ENCODE measurements around the gene PFKFB4. TPM values are rescaled to one million over a fixed set of nuclear protein-coding genes. Genes with fewer than 3 reads are reported as not detected.

The PFKFB4 gene
- total and polyA plus RNA-seq, 10 of the 15 experiments (the other 5 are each of a cell fraction or from before 2014, with no cell fraction given): 0.37 to 89.1 (median 5.2) TPM

DNA sequence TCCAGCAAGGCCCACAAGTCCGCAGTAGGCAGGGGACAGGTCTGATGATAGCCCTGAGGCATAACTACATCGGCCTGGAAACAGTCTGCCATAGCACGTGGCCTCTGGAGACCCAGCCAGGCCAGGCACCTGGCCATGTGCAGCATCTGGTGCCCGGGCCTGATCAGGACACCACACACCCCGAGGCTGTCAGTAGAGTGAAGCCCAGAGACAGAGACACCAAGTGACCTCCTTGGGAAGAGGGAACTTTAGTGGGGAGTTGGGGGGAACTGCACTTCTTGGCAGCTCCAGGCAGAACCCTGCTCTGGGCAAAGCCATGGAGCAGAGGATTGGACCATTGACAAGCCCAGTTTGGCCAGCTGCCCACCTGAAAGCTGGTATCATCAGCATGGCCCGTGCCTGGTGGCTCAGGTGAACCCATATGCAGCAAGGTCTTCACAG is 53.9 kb downstream of the PFKFB4 start:
- in situ Hi-C loops (cut with MboI): no loop called here
- Histone ChIP-seq H3K9ac (ENCODE audit: control insufficient read depth, insufficient read depth, low read length) (no peak overlapping the region), H3K27me3 (replicated peaks in 1 of 2; ENCODE audit: control insufficient read depth in 2 of 2, insufficient read depth in 2 of 2, low read length in 1 of 2) (no peaks in the 10 kb centered on the region), H3K9me3 (replicated peaks; ENCODE audit: control insufficient read depth, insufficient read depth, low read length) (no peaks in the 10 kb centered on the region; the same call in 2 of the 3 replicates), H3K79me2 (ENCODE audit: control insufficient read depth, insufficient read depth, low read length) (no peaks in the 10 kb centered on the region), H3K27ac (ENCODE audit: control insufficient read depth, insufficient read depth) (no peak overlapping the region), H3K4me3 (no peak overlapping the region), H4K20me1 (ENCODE audit: control insufficient read depth, insufficient read depth) (no peaks in the 10 kb centered on the region), H2AFZ (ENCODE audit: control insufficient read depth, low read depth, low read length) (no peak overlapping the region), H3K4me2 (ENCODE audit: control insufficient read depth, insufficient read depth) (peak overlapping the region; percentile 96; the same call in 1 of the 2 replicates), H3K36me3 (ENCODE audit: control insufficient read depth in 2 of 2, insufficient read depth in 2 of 2, low read length in 1 of 2) (no peaks in the 10 kb centered on the region), H3K4me1 (ENCODE audit: control insufficient read depth, insufficient read depth, low read length) (peaks cover 6% of the 10 kb centered on the region)
- TF ChIP-seq KLF5 (IDR thresholded peaks at IDR 0.05; ENCODE audit: partially characterized antibody): no peak
- WGBS (ENCODE audit: insufficient coverage, insufficient replicate concordance, low lambda C conversion rate, missing lambda C conversion rate): 97% methylated on average over 6 of the region's 6 CpGs
- ChIA-PET CTCF (interaction anchor here (2.1 kb wide), 1 partner anchor 30 kb away, joined by 13 read pairs; no protein-coding TSS in a partner anchor), RAD21 (ENCODE audit: unreplicated experiment) (no interaction called here), SMC1A (ENCODE audit: uncharacterized antibody, unreplicated experiment) (interaction anchor here (0.6 kb wide), 1 partner anchor 29 kb away, joined by 5 read pairs; no protein-coding TSS in a partner anchor), POLR2A (no interaction called here)
- intact Hi-C loops (cut with micrococcal nuclease; ENCODE audit: unreplicated experiment): no loop called here
- FAIRE-seq (no peak), ATAC-seq (no peak), DNase-seq (ENCODE audit: low read depth, low spot score) (no peak)
- BruUV-seq (replicated peaks): no TSS peak

DNA sequence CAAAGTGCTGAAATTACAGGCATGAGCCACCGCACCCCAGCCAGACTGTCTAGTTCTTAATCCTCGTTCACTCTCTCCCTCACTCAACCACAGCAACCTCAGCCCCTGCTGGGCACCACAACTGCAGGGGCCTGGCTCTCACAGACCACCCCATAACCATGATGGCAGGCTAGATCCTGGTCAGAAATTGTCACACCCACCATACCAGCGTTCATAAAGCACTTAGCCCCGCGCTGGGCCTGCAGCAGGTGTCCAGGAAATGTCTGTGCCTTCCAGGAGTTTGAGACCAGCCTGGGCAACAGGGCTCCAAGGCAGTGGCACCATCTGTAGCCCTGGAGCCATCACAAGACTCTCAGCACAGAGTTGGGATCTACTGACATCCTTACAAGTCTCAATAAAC is 54.5 kb downstream of the PFKFB4 start:
- no peak for FAIRE-seq
- CTCF ChIA-PET: interaction anchor here (1.0 to 1.2 kb wide), 2 partner anchors 29 to 66 kb away, joined by 3 to 4 read pairs; no protein-coding TSS in a partner anchor
- H3K9me3 ChIP-seq (replicated peaks; ENCODE audit: control insufficient read depth, insufficient read depth, low read length): no peaks in the 10 kb centered on the region; the same call in 2 of the 3 replicates
- POLR2A ChIA-PET: no interaction called here
- ATAC-seq: no peak
- no peaks in the 10 kb centered on the region for H3K79me2 ChIP-seq (ENCODE audit: control insufficient read depth, insufficient read depth, low read length)
- H3K4me2 ChIP-seq (ENCODE audit: control insufficient read depth, insufficient read depth): no peak overlapping the region
- no peak overlapping the region for H2AFZ ChIP-seq (ENCODE audit: control insufficient read depth, low read depth, low read length)
- H3K9ac ChIP-seq (ENCODE audit: control insufficient read depth, insufficient read depth, low read length): no peak overlapping the region
- in situ Hi-C loops (cut with MboI) (no loop called here), intact Hi-C loops (cut with micrococcal nuclease; ENCODE audit: unreplicated experiment) (no loop called here)
- 87% methylated on average over 5 of the region's 5 CpGs for WGBS (ENCODE audit: insufficient coverage, insufficient replicate concordance, low lambda C conversion rate, missing lambda C conversion rate)
- no peaks in the 10 kb centered on the region for H3K36me3 ChIP-seq (ENCODE audit: control insufficient read depth in 2 of 2, insufficient read depth in 2 of 2, low read length in 1 of 2)
- H3K4me1 ChIP-seq (ENCODE audit: control insufficient read depth, insufficient read depth, low read length): peaks cover 6% of the 10 kb centered on the region
- DNase-seq (ENCODE audit: low read depth, low spot score): no peak
- H3K27ac ChIP-seq (ENCODE audit: control insufficient read depth, insufficient read depth): no peak overlapping the region
- RAD21 ChIA-PET (ENCODE audit: unreplicated experiment): no interaction called here
- no TSS peak for BruUV-seq (replicated peaks)
- H4K20me1 ChIP-seq (ENCODE audit: control insufficient read depth, insufficient read depth): no peaks in the 10 kb centered on the region
- SMC1A ChIA-PET (ENCODE audit: uncharacterized antibody, unreplicated experiment): no interaction called here
- no peaks in the 10 kb centered on the region for H3K27me3 ChIP-seq (replicated peaks in 1 of 2; ENCODE audit: control insufficient read depth in 2 of 2, insufficient read depth in 2 of 2, low read length in 1 of 2)
- no peak overlapping the region for H3K4me3 ChIP-seq
- no peak for TF ChIP-seq ZZZ3 (IDR thresholded peaks at IDR 0.05; ENCODE audit: control insufficient read depth, insufficient read length, low read depth)
- TF ChIP-seq, protein P1, sequence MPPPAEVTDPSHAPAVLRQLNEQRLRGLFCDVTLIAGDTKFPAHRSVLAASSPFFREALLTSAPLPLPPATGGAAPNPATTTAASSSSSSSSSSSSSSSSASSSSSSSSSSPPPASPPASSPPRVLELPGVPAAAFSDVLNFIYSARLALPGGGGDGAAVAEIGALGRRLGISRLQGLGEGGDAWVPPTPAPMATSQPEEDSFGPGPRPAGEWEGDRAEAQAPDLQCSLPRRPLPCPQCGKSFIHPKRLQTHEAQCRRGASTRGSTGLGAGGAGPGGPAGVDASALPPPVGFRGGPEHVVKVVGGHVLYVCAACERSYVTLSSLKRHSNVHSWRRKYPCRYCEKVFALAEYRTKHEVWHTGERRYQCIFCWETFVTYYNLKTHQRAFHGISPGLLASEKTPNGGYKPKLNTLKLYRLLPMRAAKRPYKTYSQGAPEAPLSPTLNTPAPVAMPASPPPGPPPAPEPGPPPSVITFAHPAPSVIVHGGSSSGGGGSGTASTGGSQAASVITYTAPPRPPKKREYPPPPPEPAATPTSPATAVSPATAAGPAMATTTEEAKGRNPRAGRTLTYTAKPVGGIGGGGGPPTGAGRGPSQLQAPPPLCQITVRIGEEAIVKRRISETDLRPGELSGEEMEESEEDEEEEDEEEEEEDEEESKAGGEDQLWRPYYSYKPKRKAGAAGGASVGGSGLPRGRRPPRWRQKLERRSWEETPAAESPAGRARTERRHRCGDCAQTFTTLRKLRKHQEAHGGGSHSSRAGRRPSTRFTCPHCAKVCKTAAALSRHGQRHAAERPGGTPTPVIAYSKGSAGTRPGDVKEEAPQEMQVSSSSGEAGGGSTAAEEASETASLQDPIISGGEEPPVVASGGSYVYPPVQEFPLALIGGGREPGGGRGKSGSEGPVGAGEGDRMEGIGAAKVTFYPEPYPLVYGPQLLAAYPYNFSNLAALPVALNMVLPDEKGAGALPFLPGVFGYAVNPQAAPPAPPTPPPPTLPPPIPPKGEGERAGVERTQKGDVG (CRISPR knock-in tag; IDR thresholded peaks at IDR 0.05): no peak
- TF ChIP-seq CREM (IDR thresholded peaks at IDR 0.05; ENCODE audit: low read depth): no peak
- no peak for TF ChIP-seq FOXM1 (IDR thresholded peaks at IDR 0.05; ENCODE audit: low read depth, low read length)
- TF ChIP-seq NFXL1 (IDR thresholded peaks at IDR 0.05; ENCODE audit: borderline replicate concordance): no peak
- TF ChIP-seq PAX8 (IDR thresholded peaks at IDR 0.05): no peak
- TF ChIP-seq, protein P2, sequence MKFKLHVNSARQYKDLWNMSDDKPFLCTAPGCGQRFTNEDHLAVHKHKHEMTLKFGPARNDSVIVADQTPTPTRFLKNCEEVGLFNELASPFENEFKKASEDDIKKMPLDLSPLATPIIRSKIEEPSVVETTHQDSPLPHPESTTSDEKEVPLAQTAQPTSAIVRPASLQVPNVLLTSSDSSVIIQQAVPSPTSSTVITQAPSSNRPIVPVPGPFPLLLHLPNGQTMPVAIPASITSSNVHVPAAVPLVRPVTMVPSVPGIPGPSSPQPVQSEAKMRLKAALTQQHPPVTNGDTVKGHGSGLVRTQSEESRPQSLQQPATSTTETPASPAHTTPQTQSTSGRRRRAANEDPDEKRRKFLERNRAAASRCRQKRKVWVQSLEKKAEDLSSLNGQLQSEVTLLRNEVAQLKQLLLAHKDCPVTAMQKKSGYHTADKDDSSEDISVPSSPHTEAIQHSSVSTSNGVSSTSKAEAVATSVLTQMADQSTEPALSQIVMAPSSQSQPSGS (IDR thresholded peaks at IDR 0.05; ENCODE audit: low read length): no peak
- TF ChIP-seq, protein P3, sequence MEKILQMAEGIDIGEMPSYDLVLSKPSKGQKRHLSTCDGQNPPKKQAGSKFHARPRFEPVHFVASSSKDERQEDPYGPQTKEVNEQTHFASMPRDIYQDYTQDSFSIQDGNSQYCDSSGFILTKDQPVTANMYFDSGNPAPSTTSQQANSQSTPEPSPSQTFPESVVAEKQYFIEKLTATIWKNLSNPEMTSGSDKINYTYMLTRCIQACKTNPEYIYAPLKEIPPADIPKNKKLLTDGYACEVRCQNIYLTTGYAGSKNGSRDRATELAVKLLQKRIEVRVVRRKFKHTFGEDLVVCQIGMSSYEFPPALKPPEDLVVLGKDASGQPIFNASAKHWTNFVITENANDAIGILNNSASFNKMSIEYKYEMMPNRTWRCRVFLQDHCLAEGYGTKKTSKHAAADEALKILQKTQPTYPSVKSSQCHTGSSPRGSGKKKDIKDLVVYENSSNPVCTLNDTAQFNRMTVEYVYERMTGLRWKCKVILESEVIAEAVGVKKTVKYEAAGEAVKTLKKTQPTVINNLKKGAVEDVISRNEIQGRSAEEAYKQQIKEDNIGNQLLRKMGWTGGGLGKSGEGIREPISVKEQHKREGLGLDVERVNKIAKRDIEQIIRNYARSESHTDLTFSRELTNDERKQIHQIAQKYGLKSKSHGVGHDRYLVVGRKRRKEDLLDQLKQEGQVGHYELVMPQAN (conservative IDR thresholded peaks at IDR 0.05): no peak
- TF ChIP-seq ZSCAN29 (IDR thresholded peaks at IDR 0.05): no peak
